ENCODE measurements around the gene CBLIF. TPM values are rescaled to one million over a fixed set of nuclear protein-coding genes. Genes with fewer than 3 reads are reported as not detected.
A peak's percentile ranks its signal among the peaks of the same experiment; 100 is the strongest.
"Not testable (repeated sequence)": the region's sequence is repeated elsewhere in the genome, so short reads cannot be mapped to it uniquely, and the experiment has no call there.

CBLIF gene
- total and polyA plus RNA-seq, 7 experiments from 2014 or later, result not detected

GRCh38 chr11:59839615-59840014, 5.7 kb downstream of the CBLIF start:
- Histone ChIP-seq H3K27ac (ENCODE audit: low read depth, low read length) (no peak overlapping the region), H3K4me1 (ENCODE audit: control insufficient read depth in 2 of 2, insufficient read depth in 2 of 2, low read length in 2 of 2) (no peaks in the 10 kb centered on the region), H3K27me3 (ENCODE audit: control insufficient read depth in 2 of 2, insufficient read depth in 2 of 2, low read length in 2 of 2) (no peaks in the 10 kb centered on the region), H3K36me3 (ENCODE audit: control insufficient read depth in 2 of 3, insufficient read depth in 3 of 3, low read length in 3 of 3) (no peaks in the 10 kb centered on the region), H3K9me3 (ENCODE audit: control insufficient read depth in 2 of 3, low read length in 3 of 3) (no peaks in the 10 kb centered on the region), H3K4me3 (ENCODE audit: low read length) (no peak overlapping the region)
- Mint-ChIP-seq H3K9me3 (no peaks in the 10 kb centered on the region), H3K4me3 (no peak overlapping the region), H3K4me1 (no peaks in the 10 kb centered on the region), H3K36me3 (no peaks in the 10 kb centered on the region), H3K27me3 (peaks cover 3 to 14% (median 9%) of the 10 kb centered on the region in 5 donors), H3K27ac (no peak overlapping the region)
- ATAC-seq, result no peak
- intact Hi-C loops (cut with micrococcal nuclease), result no loop called here
- ChIA-PET CTCF (no interaction called here), POLR2A (no interaction called here)
- no peak for DNase-seq

GRCh38 chr11:59833602-59834001, 11.7 kb downstream of the CBLIF start:
- Histone ChIP-seq H3K36me3 (ENCODE audit: control insufficient read depth in 2 of 3, insufficient read depth in 3 of 3, low read length in 3 of 3) (no peaks in the 10 kb centered on the region), H3K27ac (ENCODE audit: low read depth, low read length) (no peak overlapping the region), H3K4me1 (ENCODE audit: control insufficient read depth in 2 of 2, insufficient read depth in 2 of 2, low read length in 2 of 2) (no peaks in the 10 kb centered on the region), H3K9me3 (ENCODE audit: control insufficient read depth in 2 of 3, low read length in 3 of 3) (no peaks in the 10 kb centered on the region), H3K27me3 (ENCODE audit: control insufficient read depth in 2 of 2, insufficient read depth in 2 of 2, low read length in 2 of 2) (no peaks in the 10 kb centered on the region), H3K4me3 (ENCODE audit: low read length) (no peak overlapping the region)
- no peaks in the 10 kb centered on the region for H3K9me3 Mint-ChIP-seq
- ChIA-PET POLR2A (no interaction called here), CTCF (no interaction called here)
- ATAC-seq (no peak), DNase-seq (no peak)
- no peaks in the 10 kb centered on the region for H3K36me3 Mint-ChIP-seq
- no peak overlapping the region for H3K4me3 Mint-ChIP-seq
- no peak overlapping the region for H3K27ac Mint-ChIP-seq
- no peaks in the 10 kb centered on the region for H3K4me1 Mint-ChIP-seq
- H3K27me3 Mint-ChIP-seq, result peaks cover 0 to 10% (median 7%) of the 10 kb centered on the region in 5 donors
- intact Hi-C loops (cut with micrococcal nuclease), result no loop called here

- Histone ChIP-seq H3K27ac (ENCODE audit: low read depth, low read length) (no peak overlapping the region), H3K36me3 (ENCODE audit: control insufficient read depth in 2 of 3, insufficient read depth in 3 of 3, low read length in 3 of 3) (no peaks in the 10 kb centered on the region), H3K9me3 (ENCODE audit: control insufficient read depth in 2 of 3, low read length in 3 of 3) (no peaks in the 10 kb centered on the region), H3K27me3 (ENCODE audit: control insufficient read depth in 2 of 2, insufficient read depth in 2 of 2, low read length in 2 of 2) (no peaks in the 10 kb centered on the region), H3K4me1 (ENCODE audit: control insufficient read depth in 2 of 2, insufficient read depth in 2 of 2, low read length in 2 of 2) (no peaks in the 10 kb centered on the region), H3K4me3 (ENCODE audit: low read length) (no peak overlapping the region)
- Mint-ChIP-seq H3K27me3 (peaks cover 0 to 10% (median 4%) of the 10 kb centered on the region in 5 donors), H3K4me1 (no peaks in the 10 kb centered on the region), H3K9me3 (no peaks in the 10 kb centered on the region), H3K4me3 (no peak overlapping the region), H3K27ac (no peak overlapping the region), H3K36me3 (no peaks in the 10 kb centered on the region)
- CTCF ChIA-PET, result no interaction called here
- intact Hi-C loops (cut with micrococcal nuclease), result no loop called here
- DNase-seq (no peak), ATAC-seq (no peak)
- POLR2A ChIA-PET, result no interaction called here
Measured at GRCh38 chr11:59829358-59829757, 15.9 kb downstream of the CBLIF start.

GRCh38 chr11:59822989-59823566, 22.2 kb downstream of the CBLIF start:
- Mint-ChIP-seq H3K4me1 (peaks cover 4 to 15% (median 12%) of the 10 kb centered on the region in 7 donors), H3K9me3 (no peaks in the 10 kb centered on the region), H3K27ac (no peak overlapping the region), H3K36me3 (no peaks in the 10 kb centered on the region), H3K27me3 (peaks cover 0 to 10% (median 0%) of the 10 kb centered on the region in 5 donors), H3K4me3 (peak overlapping the region in 1 of 10 donors; percentile 20)
- Histone ChIP-seq H3K27ac (ENCODE audit: low read depth, low read length) (no peak overlapping the region), H3K4me1 (ENCODE audit: control insufficient read depth in 2 of 2, insufficient read depth in 2 of 2, low read length in 2 of 2) (peaks cover 0 to 4% of the 10 kb centered on the region in 2 donors), H3K27me3 (ENCODE audit: control insufficient read depth in 2 of 2, insufficient read depth in 2 of 2, low read length in 2 of 2) (no peaks in the 10 kb centered on the region), H3K4me3 (ENCODE audit: low read length) (no peak overlapping the region), H3K9me3 (ENCODE audit: control insufficient read depth in 2 of 3, low read length in 3 of 3) (no peaks in the 10 kb centered on the region), H3K36me3 (ENCODE audit: control insufficient read depth in 2 of 3, insufficient read depth in 3 of 3, low read length in 3 of 3) (no peaks in the 10 kb centered on the region)
- ChIA-PET POLR2A (no interaction called here), CTCF (no interaction called here)
- DNase-seq (peak in 3 of 9 donors; percentile 12 to 32 (median 17)), ATAC-seq (peak; percentile 86)
- intact Hi-C loops (cut with micrococcal nuclease), result loop anchor here (1.0 kb wide), 3 partner anchors 96 to 370 kb away; no protein-coding TSS in a partner anchor

GRCh38 chr11:59818572-59818971, 26.7 kb downstream of the CBLIF start:
- ChIA-PET CTCF (interaction anchor here (0.6 kb wide), 1 partner anchor 25 kb away, joined by 6 read pairs; no protein-coding TSS in a partner anchor), POLR2A (no interaction called here)
- Histone ChIP-seq H3K4me3 (ENCODE audit: low read length) (no peak overlapping the region), H3K4me1 (ENCODE audit: control insufficient read depth in 2 of 2, insufficient read depth in 2 of 2, low read length in 2 of 2) (peaks cover 0 to 4% of the 10 kb centered on the region in 2 donors), H3K36me3 (ENCODE audit: control insufficient read depth in 2 of 3, insufficient read depth in 3 of 3, low read length in 3 of 3) (no peaks in the 10 kb centered on the region), H3K27ac (ENCODE audit: low read depth, low read length) (no peak overlapping the region), H3K9me3 (ENCODE audit: control insufficient read depth in 2 of 3, low read length in 3 of 3) (no peaks in the 10 kb centered on the region), H3K27me3 (ENCODE audit: control insufficient read depth in 2 of 2, insufficient read depth in 2 of 2, low read length in 2 of 2) (no peaks in the 10 kb centered on the region)
- no peaks in the 10 kb centered on the region for H3K36me3 Mint-ChIP-seq
- no peaks in the 10 kb centered on the region for H3K9me3 Mint-ChIP-seq
- H3K27me3 Mint-ChIP-seq, result peaks cover 0 to 7% (median 0%) of the 10 kb centered on the region in 5 donors
- peak overlapping the region in 3 of 9 donors; percentile 10 to 37 (median 18) for H3K27ac Mint-ChIP-seq
- intact Hi-C loops (cut with micrococcal nuclease), result loop anchor here in 1 of 2 donors (10.0 kb wide), 1 partner anchor 674 kb away; the partner anchor contains the start of gene FAM111A
- no peak for DNase-seq
- no peak overlapping the region for H3K4me3 Mint-ChIP-seq
- peaks cover 9 to 21% (median 15%) of the 10 kb centered on the region in 7 donors for H3K4me1 Mint-ChIP-seq
- ATAC-seq, result no peak

- H3K4me1 ChIP-seq (ENCODE audit: control insufficient read depth in 2 of 2, insufficient read depth in 2 of 2, low read length in 2 of 2); H3K9me3 ChIP-seq (ENCODE audit: control insufficient read depth in 2 of 3, low read length in 3 of 3); POLR2A ChIA-PET; ATAC-seq; H3K27ac ChIP-seq (ENCODE audit: low read depth, low read length); H3K27me3 Mint-ChIP-seq; H3K9me3 Mint-ChIP-seq; H3K4me3 ChIP-seq (ENCODE audit: low read length); H3K36me3 ChIP-seq (ENCODE audit: control insufficient read depth in 2 of 3, insufficient read depth in 3 of 3, low read length in 3 of 3); DNase-seq; H3K4me3 Mint-ChIP-seq; H3K36me3 Mint-ChIP-seq; H3K27me3 ChIP-seq (ENCODE audit: control insufficient read depth in 2 of 2, insufficient read depth in 2 of 2, low read length in 2 of 2): not testable (repeated sequence)
- CTCF ChIA-PET, result interaction anchor here (0.7 kb wide), 1 partner anchor 62 kb away, joined by 6 read pairs; no protein-coding TSS in a partner anchor
- Mint-ChIP-seq H3K4me1 (peaks cover 7 to 21% (median 14%) of the 10 kb centered on the region in 7 donors), H3K27ac (peak overlapping the region in 2 of 9 donors; percentile 6 to 40)
- intact Hi-C loops (cut with micrococcal nuclease), result loop anchor here in 1 of 2 donors (10.0 kb wide), 1 partner anchor 672 kb away; the partner anchor contains the start of gene FAM111A
Measured at GRCh38 chr11:59816434-59816833, 28.9 kb downstream of the CBLIF start.

GRCh38 chr11:59815754-59816153, 29.5 kb downstream of the CBLIF start:
- peaks cover 12 to 28% (median 19%) of the 10 kb centered on the region in 7 donors for H3K4me1 Mint-ChIP-seq
- H3K36me3 Mint-ChIP-seq, result peaks cover 0 to 8% (median 0%) of the 10 kb centered on the region in 5 donors
- H3K27ac ChIP-seq (ENCODE audit: low read depth, low read length), result no peak overlapping the region
- ChIA-PET POLR2A (no interaction called here), CTCF (interaction anchor here (0.7 kb wide), 1 partner anchor 61 kb away, joined by 6 read pairs; no protein-coding TSS in a partner anchor)
- no peak overlapping the region for H3K4me3 Mint-ChIP-seq
- no peaks in the 10 kb centered on the region for H3K27me3 ChIP-seq (ENCODE audit: control insufficient read depth in 2 of 2, insufficient read depth in 2 of 2, low read length in 2 of 2)
- no peaks in the 10 kb centered on the region for H3K36me3 ChIP-seq (ENCODE audit: control insufficient read depth in 2 of 3, insufficient read depth in 3 of 3, low read length in 3 of 3)
- no peak overlapping the region for H3K4me3 ChIP-seq (ENCODE audit: low read length)
- peaks cover 0 to 7% (median 0%) of the 10 kb centered on the region in 5 donors for H3K27me3 Mint-ChIP-seq
- no peak for ATAC-seq
- no peak for DNase-seq
- H3K9me3 Mint-ChIP-seq, result peaks cover 0 to 5% (median 0%) of the 10 kb centered on the region in 11 donors
- intact Hi-C loops (cut with micrococcal nuclease), result loop anchor here in 1 of 2 donors (10.0 kb wide), 1 partner anchor 671 kb away; the partner anchor contains the start of gene FAM111A
- H3K27ac Mint-ChIP-seq, result no peak overlapping the region
- H3K4me1 ChIP-seq (ENCODE audit: control insufficient read depth in 2 of 2, insufficient read depth in 2 of 2, low read length in 2 of 2), result peaks cover 0 to 4% of the 10 kb centered on the region in 2 donors
- H3K9me3 ChIP-seq (ENCODE audit: control insufficient read depth in 2 of 3, low read length in 3 of 3), result no peaks in the 10 kb centered on the region
